HEK293T (cell line): ENCODE measurements around the gene KCNH4.

Experiments
- CTCF ChIA-PET: fragments of 350-600 bp; formaldehyde crosslinking; extraction: SDS; loops from one replicate; lab custom pipeline; 2021; ENCODE audit warnings: antibody characterized with exemption, inconsistent platforms; lab: Yijun Ruan, JAX
- POLR2A ChIA-PET: fragments of 350-600 bp; formaldehyde crosslinking; extraction: SDS; loops from one replicate; lab custom pipeline; 2020; ENCODE audit warnings: antibody characterized with exemption, inconsistent platforms; lab: Yijun Ruan, JAX
- DNase-seq: peaks from one replicate; pipeline ENCODE4 v3.0.0; 2012; ENCODE audit warnings: mixed read lengths; ENCODE audit errors: extremely low spot score
- ARNT ChIP-seq: fragments of 450-650 bp; IDR thresholded peaks from 2 replicates; pipeline ENCODE4 v1.6.1; 2017; ENCODE audit warnings: mild to moderate bottlenecking
- BHLHE40 ChIP-seq: fragments of 450-650 bp; IDR thresholded peaks from 2 replicates; pipeline ENCODE4 v1.6.1; 2016; ENCODE audit warnings: mild to moderate bottlenecking, moderate library complexity, borderline replicate concordance
- CTBP1 ChIP-seq: fragments of 450-650 bp; IDR thresholded peaks from 2 replicates; pipeline ENCODE4 v1.6.1; 2016; ENCODE audit warnings: borderline replicate concordance
- ELF4 ChIP-seq: fragments of 450-650 bp; IDR thresholded peaks from 2 replicates; pipeline ENCODE4 v1.6.1; 2017; ENCODE audit warnings: antibody characterized with exemption
- FOXA1 ChIP-seq: fragments of 450-650 bp; IDR thresholded peaks from 2 replicates; pipeline ENCODE4 v1.6.1; 2016; ENCODE audit warnings: mild to moderate bottlenecking
- FOXK2 ChIP-seq: fragments of 450-650 bp; IDR thresholded peaks from 2 replicates; pipeline ENCODE4 v1.6.1; 2016; ENCODE audit warnings: mild to moderate bottlenecking
- FOXM1 ChIP-seq: fragments of 450-650 bp; IDR thresholded peaks from 2 replicates; pipeline ENCODE4 v1.6.1; 2017; ENCODE audit warnings: mild to moderate bottlenecking, borderline replicate concordance
- HDGF ChIP-seq: fragments of 450-650 bp; IDR thresholded peaks from 2 replicates; pipeline ENCODE4 v1.6.1; 2017; ENCODE audit warnings: antibody characterized with exemption, borderline replicate concordance
- L3MBTL2 ChIP-seq: fragments of 450-650 bp; conservative IDR thresholded peaks from 2 replicates; pipeline ENCODE4 v1.6.1; 2016; ENCODE audit warnings: mild to moderate bottlenecking
- LEF1 ChIP-seq: fragments of 450-650 bp; IDR thresholded peaks from 2 replicates; pipeline ENCODE4 v1.6.1; 2017; ENCODE audit warnings: mild to moderate bottlenecking, borderline replicate concordance
- NFRKB ChIP-seq: fragments of 450-650 bp; IDR thresholded peaks from 2 replicates; pipeline ENCODE4 v1.6.1; 2016; ENCODE audit warnings: mild to moderate bottlenecking, moderate library complexity
- PKNOX1 ChIP-seq: fragments of 450-650 bp; IDR thresholded peaks from 2 replicates; pipeline ENCODE4 v1.6.1; 2016
- SP1 ChIP-seq: fragments of 450-650 bp; IDR thresholded peaks from 2 replicates; pipeline ENCODE4 v1.6.1; 2017
- SUZ12 ChIP-seq: fragments of 450-650 bp; IDR thresholded peaks from 2 replicates; pipeline ENCODE4 v1.6.1; 2016; ENCODE audit warnings: mild to moderate bottlenecking
- TARDBP ChIP-seq: fragments of 450-650 bp; IDR thresholded peaks from 2 replicates; pipeline ENCODE4 v1.6.1; 2016
- ZNF384 ChIP-seq: fragments of 450-650 bp; IDR thresholded peaks from 2 replicates; pipeline ENCODE4 v1.6.1; 2016

Gene KCNH4

GRCh38 chr17:42180922-42181850, at the start of gene KCNH4:
KCNH4 (minus strand) TSS chr17:42181142; CDS start chr17:42180945, 197 bp downstream.
- DNase-seq = peak; percentile 85
- CTCF ChIA-PET = interaction anchor here (1.4 kb wide), 1 partner anchor 18 kb away, joined by 7 read pairs; no protein-coding TSS in a partner anchor
- TF ChIP-seq TARDBP = peak; percentile 89
- TF ChIP-seq PKNOX1 = peak; percentile 70
- TF ChIP-seq BHLHE40 = no peak
- TF ChIP-seq ARNT = 0 out of 2 replicates have a peak, but pooled peaks have one; percentile 44
- TF ChIP-seq FOXA1 = no peak
- TF ChIP-seq HDGF = no peak
- TF ChIP-seq ZNF384 = no peak
- no peak for TF ChIP-seq FOXM1
- TF ChIP-seq CTBP1 = no peak
- no peak for TF ChIP-seq LEF1
- no peak for TF ChIP-seq ELF4
- TF ChIP-seq NFRKB = no peak
- no peak for TF ChIP-seq SP1
- no peak for TF ChIP-seq FOXK2
- no peak for TF ChIP-seq SUZ12
- peak; percentile 99 for TF ChIP-seq L3MBTL2
- POLR2A ChIA-PET = interaction anchor here (0.7 to 1.3 kb wide), 3 partner anchors 13 to 493 kb away, joined by 3 to 5 read pairs (median 4); partner anchors contain the start of genes EIF1 and GHDC

- POLR2A ChIA-PET = no interaction called here
- no peak for TF ChIP-seq FOXK2
- TF ChIP-seq ZNF384 = no peak
- TF ChIP-seq CTBP1 = no peak
- TF ChIP-seq PKNOX1 = no peak
- no peak for TF ChIP-seq ELF4
- no peak for TF ChIP-seq FOXM1
- TF ChIP-seq FOXA1 = no peak
- no peak for TF ChIP-seq HDGF
- no peak for TF ChIP-seq SP1
- no peak for TF ChIP-seq NFRKB
- no peak for TF ChIP-seq TARDBP
- TF ChIP-seq L3MBTL2 = no peak
- TF ChIP-seq SUZ12 = no peak
- no peak for TF ChIP-seq BHLHE40
- TF ChIP-seq ARNT = no peak
- CTCF ChIA-PET = no interaction called here
- DNase-seq = no peak
These were observed 49.3 kb upstream of the KCNH4 start for GRCh38 chr17:42230225-42230624.

GRCh38 chr17:42227849-42228700, 47.1 kb upstream of the KCNH4 start:
- TF ChIP-seq TARDBP (no peak), LEF1 (no peak), CTBP1 (no peak), HDGF (no peak), FOXK2 (no peak), L3MBTL2 (no peak), NFRKB (no peak), ZNF384 (no peak)
- ChIA-PET POLR2A (no interaction called here), CTCF (no interaction called here)
- no peak for DNase-seq

GRCh38 chr17:42225646-42226045, 44.7 kb upstream of the KCNH4 start:
- ChIA-PET POLR2A (no interaction called here), CTCF (no interaction called here)
- DNase-seq = no peak
- TF ChIP-seq ELF4 = no peak
- no peak for TF ChIP-seq FOXA1

GRCh38 chr17:42224651-42225050, 43.7 kb upstream of the KCNH4 start:
- ChIA-PET POLR2A (no interaction called here), CTCF (no interaction called here)
- TF ChIP-seq FOXA1 (no peak), FOXM1 (no peak), PKNOX1 (no peak), ZNF384 (no peak), ARNT (no peak), L3MBTL2 (no peak), CTBP1 (no peak), LEF1 (no peak), TARDBP (no peak)
- DNase-seq = no peak
